K562 treated with DMSO at 1 percent for 24 hours (cell line): ENCODE results near the gene ACIN1. TPM values are rescaled to one million over a fixed set of nuclear protein-coding genes. Genes with fewer than 3 reads are reported as not detected.

Experiments used
- total RNA-seq: library from RNA; unstranded; fragments of 300-600 nt; gene quantifications from 2 replicates; pipeline ENCODE4 v1.2.3, GENCODE V29; 2022; ENCODE audit warnings: low read depth; ENCODE audit not compliant: insufficient read depth

ACIN1 gene
- total RNA-seq, result 102 and 115 TPM in 2 replicates

GRCh38 chr14:23094666-23095195 lies at the start of gene ACIN1:
TSS of gene ACIN1 (minus strand) at chr14:23095136. CDS start at chr14:23095112, 24 bp downstream.

GRCh38 chr14:23118506-23119362 lies 23.8 kb upstream of the ACIN1 start, which contains the start of gene CEBPE:
TSS of gene CEBPE (minus strand) at chr14:23119255. CDS start at chr14:23119091, 164 bp downstream.

GRCh38 chr14:23104591-23105347 lies 9.8 kb upstream of the ACIN1 start, which contains the start of gene CIROP:
TSS of gene CIROP (minus strand) at chr14:23104989. CDS start at chr14:23104920, 69 bp downstream.

GRCh38 chr14:23095196-23096108 lies 516 bp upstream of the ACIN1 start, which contains the start of gene C14orf119:
TSS of gene C14orf119 (plus strand) at chr14:23095505. CDS start at chr14:23097659, 2,154 bp downstream.

GRCh38 chr14:23056956-23057756 lies 37.8 kb downstream of the ACIN1 start, which contains the start of gene CDH24:
TSS of gene CDH24 (minus strand) at chr14:23057520. CDS start at chr14:23055733, 1,787 bp downstream.

GRCh38 chr14:23042162-23042965 lies 52.6 kb downstream of the ACIN1 start, which contains the start of gene PSMB11:
TSS of gene PSMB11 (plus strand) at chr14:23042212. CDS start at chr14:23042226, 14 bp downstream.

GRCh38 chr14:23034498-23035302 lies 60.2 kb downstream of the ACIN1 start, which contains the start of gene PSMB5:
TSS of gene PSMB5 (minus strand) at chr14:23034900. CDS start at chr14:23034881, 19 bp downstream.

GRCh38 chr14:23009939-23010726 lies 84.8 kb downstream of the ACIN1 start, which contains the start of gene C14orf93:
TSS of gene C14orf93 (minus strand) at chr14:23010143. CDS start at chr14:22999023, 11,120 bp downstream.

Other genes with a start within 250 kb of the ACIN1 start
- gene LRP10, start 223.4 kb downstream of the ACIN1 start, total RNA-seq, result 75.9 and 77.9 TPM in 2 replicates
- 0.79 and 1.2 TPM in 2 replicates for gene REM2, start 211.9 kb downstream of the ACIN1 start, total RNA-seq
- 44.1 and 51.2 TPM in 2 replicates for gene RBM23, start 176.0 kb downstream of the ACIN1 start, total RNA-seq
- gene PRMT5, start 165.8 kb downstream of the ACIN1 start, total RNA-seq, result 92.0 and 107 TPM in 2 replicates
- gene HAUS4, start 138.0 kb downstream of the ACIN1 start, total RNA-seq, result 103 and 114 TPM in 2 replicates
- gene AJUBA, start 112.6 kb downstream of the ACIN1 start, total RNA-seq, result 13.0 and 13.8 TPM in 2 replicates
- 24.9 and 27.5 TPM in 2 replicates for gene C14orf93, start 85.0 kb downstream of the ACIN1 start, total RNA-seq
- 142 and 154 TPM in 2 replicates for gene PSMB5, start 60.2 kb downstream of the ACIN1 start, total RNA-seq
- not detected in 2 replicates for gene PSMB11, start 52.9 kb downstream of the ACIN1 start, total RNA-seq
- 19.6 and 20.7 TPM in 2 replicates for gene CDH24, start 37.6 kb downstream of the ACIN1 start, total RNA-seq
- gene C14orf119, start 369 bp upstream of the ACIN1 start, total RNA-seq, result 33.7 and 50.7 TPM in 2 replicates
- gene CIROP, start 9.9 kb upstream of the ACIN1 start, total RNA-seq, result not detected in 2 replicates
- gene CEBPE, start 24.1 kb upstream of the ACIN1 start, total RNA-seq, result not detected in 2 replicates
- gene SLC7A8, start 88.5 kb upstream of the ACIN1 start, total RNA-seq, result 7.6 and 9.6 TPM in 2 replicates
- not detected in 2 replicates for gene RNF212B, start 142.8 kb upstream of the ACIN1 start, total RNA-seq
- 11.7 and 15.7 TPM in 2 replicates for gene HOMEZ, start 191.0 kb upstream of the ACIN1 start, total RNA-seq
- 9.0 and 10.3 TPM in 2 replicates for gene PPP1R3E, start 207.7 kb upstream of the ACIN1 start, total RNA-seq
- gene BCL2L2, start 211.7 kb upstream of the ACIN1 start, total RNA-seq, result 18.4 and 20.3 TPM in 2 replicates
- gene PABPN1, start 226.3 kb upstream of the ACIN1 start, total RNA-seq, result 97.6 and 109 TPM in 2 replicates